Measurements from ENCODE around the gene OSCAR.

- TF ChIP-seq CTCF (IDR thresholded peaks at IDR 0.05) (no peak), POLR2A (IDR thresholded peaks at IDR 0.05) (no peak)
Observed at GRCh38 chr19:54149021-54149812, 48.6 kb upstream of the OSCAR start.
